ENCODE results near the gene CEP192. TPM values are rescaled to one million over a fixed set of nuclear protein-coding genes. Genes with fewer than 3 reads are reported as not detected.
"Not testable (repeated sequence)": the region's sequence is repeated elsewhere in the genome, so short reads cannot be mapped to it uniquely, and the experiment has no call there.

Gene CEP192
- total RNA-seq, 1 donor from 2014 or later: 25.6 TPM

- no peak for TF ChIP-seq CTCF (IDR thresholded peaks at IDR 0.05; ENCODE audit: borderline replicate concordance)
- no peak overlapping the region for H3K4me3 ChIP-seq
- DNase-seq: no peak
- H3K36me3 ChIP-seq: peaks cover 54% of the 10 kb centered on the region
- intact Hi-C loops (cut with micrococcal nuclease): no loop called here
- H3K27ac ChIP-seq (replicated peaks): no peak overlapping the region
- peaks cover 6% of the 10 kb centered on the region for H3K9me3 ChIP-seq (replicated peaks)
- H3K27me3 ChIP-seq (ENCODE audit: low read depth): no peaks in the 10 kb centered on the region
- peaks cover 11% of the 10 kb centered on the region for H3K4me1 ChIP-seq
These were observed 76.8 kb downstream of the CEP192 start for GRCh38 chr18:13067966-13068365.

GRCh38 chr18:13070460-13070859 is 79.3 kb downstream of the CEP192 start:
- peak; percentile 25 for DNase-seq
- intact Hi-C loops (cut with micrococcal nuclease): no loop called here
- no peak overlapping the region for H3K4me3 ChIP-seq
- no peak for TF ChIP-seq CTCF (IDR thresholded peaks at IDR 0.05; ENCODE audit: borderline replicate concordance)
- no peaks in the 10 kb centered on the region for H3K27me3 ChIP-seq (ENCODE audit: low read depth)
- peak overlapping the region; percentile 67 for H3K27ac ChIP-seq (replicated peaks)
- peaks cover 19% of the 10 kb centered on the region for H3K4me1 ChIP-seq
- H3K36me3 ChIP-seq: peaks cover 77% of the 10 kb centered on the region
- H3K9me3 ChIP-seq (replicated peaks): no peaks in the 10 kb centered on the region

GRCh38 chr18:13076886-13077285 is 85.7 kb downstream of the CEP192 start:
- TF ChIP-seq CTCF (IDR thresholded peaks at IDR 0.05; ENCODE audit: borderline replicate concordance): no peak
- H3K4me3 ChIP-seq: no peak overlapping the region
- peaks cover 18% of the 10 kb centered on the region for H3K4me1 ChIP-seq
- H3K27me3 ChIP-seq (ENCODE audit: low read depth): no peaks in the 10 kb centered on the region
- intact Hi-C loops (cut with micrococcal nuclease): no loop called here
- no peak for DNase-seq
- peaks cover 81% of the 10 kb centered on the region for H3K36me3 ChIP-seq
- H3K9me3 ChIP-seq (replicated peaks): peaks cover 27% of the 10 kb centered on the region
- peak overlapping the region; percentile 20 for H3K27ac ChIP-seq (replicated peaks)

- Histone ChIP-seq H3K4me1 (peaks cover 18% of the 10 kb centered on the region), H3K9me3 (replicated peaks) (peaks cover 27% of the 10 kb centered on the region), H3K27me3 (ENCODE audit: low read depth) (no peaks in the 10 kb centered on the region), H3K27ac (replicated peaks) (peak overlapping the region; percentile 20), H3K4me3 (no peak overlapping the region), H3K36me3 (peaks cover 75% of the 10 kb centered on the region)
- no peak for DNase-seq
- intact Hi-C loops (cut with micrococcal nuclease): no loop called here
- no peak for TF ChIP-seq CTCF (IDR thresholded peaks at IDR 0.05; ENCODE audit: borderline replicate concordance)
These were observed 86.3 kb downstream of the CEP192 start for GRCh38 chr18:13077473-13077872.

GRCh38 chr18:13078065-13078464 is 86.9 kb downstream of the CEP192 start:
- DNase-seq; H3K4me3 ChIP-seq; intact Hi-C loops (cut with micrococcal nuclease); H3K27ac ChIP-seq (replicated peaks); H3K27me3 ChIP-seq (ENCODE audit: low read depth): not testable (repeated sequence)
- peaks cover 27% of the 10 kb centered on the region for H3K9me3 ChIP-seq (replicated peaks)
- peaks cover 18% of the 10 kb centered on the region for H3K4me1 ChIP-seq
- H3K36me3 ChIP-seq: peaks cover 69% of the 10 kb centered on the region

- no peak for DNase-seq
- Histone ChIP-seq H3K27me3 (ENCODE audit: low read depth) (no peaks in the 10 kb centered on the region), H3K4me3 (peak overlapping the region; percentile 53), H3K36me3 (peaks cover 44% of the 10 kb centered on the region), H3K4me1 (peaks cover 22% of the 10 kb centered on the region), H3K27ac (replicated peaks) (peak overlapping the region; percentile 27), H3K9me3 (replicated peaks) (peaks cover 5% of the 10 kb centered on the region)
- no peak for TF ChIP-seq CTCF (IDR thresholded peaks at IDR 0.05; ENCODE audit: borderline replicate concordance)
- intact Hi-C loops (cut with micrococcal nuclease): no loop called here
These were observed 95.7 kb downstream of the CEP192 start for GRCh38 chr18:13086906-13087305.
